ENCODE data around the gene TTC38. TPM values are rescaled to one million over a fixed set of nuclear protein-coding genes. Genes with fewer than 3 reads are reported as not detected.

Gene TTC38
- total RNA-seq, 1 experiment from 2014 or later, result 31.5 TPM

DNA sequence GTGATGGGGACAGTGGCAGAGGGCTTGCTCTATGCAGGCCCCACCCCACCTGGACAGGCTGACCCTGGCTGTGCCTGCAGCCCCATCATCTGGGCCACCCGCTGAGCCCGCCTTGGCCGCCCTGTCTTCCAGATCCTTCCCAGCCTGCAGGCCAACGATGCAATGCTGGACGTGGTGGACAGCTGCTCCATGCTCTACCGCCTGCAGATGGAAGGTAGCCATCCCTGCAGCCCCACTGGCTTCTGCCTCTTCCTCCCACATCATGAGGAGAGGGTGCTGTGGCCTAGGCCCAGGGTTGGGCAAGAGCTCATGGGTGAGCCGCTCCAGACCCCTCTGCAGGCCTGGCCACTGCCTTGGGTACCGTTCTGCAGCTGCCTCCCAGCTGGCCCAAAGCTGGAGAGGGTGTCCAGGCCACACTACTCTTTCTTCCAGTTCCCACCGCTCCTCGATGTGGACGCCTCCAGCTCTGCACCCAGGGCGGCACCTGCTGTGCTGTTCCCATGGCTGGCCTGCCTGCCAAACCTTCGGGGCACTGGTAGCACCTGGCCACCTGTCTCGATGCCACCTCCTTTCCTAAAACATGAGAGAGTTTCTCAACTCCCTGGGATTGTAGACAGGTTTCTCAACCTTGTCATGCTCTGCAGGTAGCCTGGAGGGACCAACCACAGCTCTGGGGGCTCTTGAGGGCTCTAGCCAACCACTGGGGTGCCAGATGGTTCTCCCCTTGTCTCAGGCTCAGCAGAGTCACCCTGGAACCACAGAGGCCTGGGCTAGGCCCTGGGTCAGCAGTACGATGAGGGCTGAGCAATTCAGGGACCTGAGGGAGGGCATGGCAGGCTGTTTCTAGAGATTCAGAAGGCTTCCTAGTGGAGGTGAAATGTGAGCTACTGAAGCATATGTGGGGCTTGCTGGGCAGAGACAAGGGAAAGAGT, 19.4 kb downstream of the TTC38 start:
- H2BK120ac ChIP-seq (ENCODE audit: low read depth, low read length, poor library complexity, severe bottlenecking), result no peak overlapping the region
- peaks cover 11 to 38% (median 30%) of the 10 kb centered on the region in 3 experiments; a peak in 6 of 7 replicates for H3K36me3 Mint-ChIP-seq (ENCODE audit: insufficient read depth in 1 of 3, low read depth in 3 of 3)
- H3K27ac Mint-ChIP-seq, result peak overlapping the region in 1 of 3 experiments; percentile 77; a peak in 1 of 7 replicates

More for the DNA sequence above, 19.4 kb downstream of the TTC38 start:
- Histone ChIP-seq H3K27ac (ENCODE audit: insufficient read length, low read depth, low read length) (no peak overlapping the region), H3K23ac (ENCODE audit: insufficient read length, low read depth, low read length) (no peak overlapping the region), H2BK20ac (ENCODE audit: low read depth, low read length, poor library complexity, severe bottlenecking) (no peak overlapping the region), H3K4me1 (ENCODE audit: insufficient read depth, low read length) (no peaks in the 10 kb centered on the region), H3K9me3 (ENCODE audit: control insufficient read depth, low read depth, low read length) (no peaks in the 10 kb centered on the region), H3K79me1 (ENCODE audit: insufficient read depth, low read depth, low read length, poor library complexity, severe bottlenecking) (no peaks in the 10 kb centered on the region), H3T11ph (ENCODE audit: low read length) (no peak overlapping the region), H3K9ac (ENCODE audit: extremely low read depth, insufficient read length, low read length) (no peak overlapping the region), H3K18ac (ENCODE audit: insufficient read length, low read depth, low read length) (no peak overlapping the region), H4K5ac (ENCODE audit: insufficient read length, low read depth, low read length) (no peak overlapping the region), H2AK5ac (ENCODE audit: insufficient read length, low read length) (no peak overlapping the region), H2BK5ac (ENCODE audit: insufficient read length, low read length) (no peak overlapping the region), H3K56ac (ENCODE audit: insufficient read length, low read depth, low read length) (no peak overlapping the region), H3K79me2 (ENCODE audit: insufficient read depth, low read length) (no peaks in the 10 kb centered on the region), H4K8ac (replicated peaks; ENCODE audit: insufficient read length, low read depth, low read length) (no peak overlapping the region), H4K91ac (ENCODE audit: insufficient read length, low read depth, low read length) (no peak overlapping the region), H2BK12ac (ENCODE audit: insufficient read length, low read depth, low read length) (no peak overlapping the region), H3K14ac (ENCODE audit: insufficient read depth, low read length) (no peak overlapping the region), H4K20me1 (ENCODE audit: control insufficient read depth, insufficient read depth, insufficient read length) (no peaks in the 10 kb centered on the region), H2AFZ (ENCODE audit: low read length) (no peak overlapping the region), H3K4ac (ENCODE audit: low read depth, low read length) (no peak overlapping the region), H2BK15ac (ENCODE audit: low read depth, low read length) (no peak overlapping the region), H3K4me2 (ENCODE audit: insufficient read depth, insufficient read length, low read length) (no peak overlapping the region), H3K27me3 (ENCODE audit: insufficient read depth, low read length) (no peaks in the 10 kb centered on the region), H3K23me2 (ENCODE audit: insufficient read length, low read depth, low read length, poor library complexity, severe bottlenecking) (no peaks in the 10 kb centered on the region)
- no peaks in the 10 kb centered on the region for H3K4me1 Mint-ChIP-seq
- H3K4me3 Mint-ChIP-seq, result no peak overlapping the region
- H3K27me3 Mint-ChIP-seq (ENCODE audit: low read depth), result no peaks in the 10 kb centered on the region; the same call in 1 of the 2 replicates
- H3K9me3 Mint-ChIP-seq, result no peaks in the 10 kb centered on the region
- WGBS (ENCODE audit: extremely low coverage, insufficient read length, low lambda C conversion rate), result no CpG with 5 or more reads among the region's 15 CpGs
- TF ChIP-seq, protein P1, sequence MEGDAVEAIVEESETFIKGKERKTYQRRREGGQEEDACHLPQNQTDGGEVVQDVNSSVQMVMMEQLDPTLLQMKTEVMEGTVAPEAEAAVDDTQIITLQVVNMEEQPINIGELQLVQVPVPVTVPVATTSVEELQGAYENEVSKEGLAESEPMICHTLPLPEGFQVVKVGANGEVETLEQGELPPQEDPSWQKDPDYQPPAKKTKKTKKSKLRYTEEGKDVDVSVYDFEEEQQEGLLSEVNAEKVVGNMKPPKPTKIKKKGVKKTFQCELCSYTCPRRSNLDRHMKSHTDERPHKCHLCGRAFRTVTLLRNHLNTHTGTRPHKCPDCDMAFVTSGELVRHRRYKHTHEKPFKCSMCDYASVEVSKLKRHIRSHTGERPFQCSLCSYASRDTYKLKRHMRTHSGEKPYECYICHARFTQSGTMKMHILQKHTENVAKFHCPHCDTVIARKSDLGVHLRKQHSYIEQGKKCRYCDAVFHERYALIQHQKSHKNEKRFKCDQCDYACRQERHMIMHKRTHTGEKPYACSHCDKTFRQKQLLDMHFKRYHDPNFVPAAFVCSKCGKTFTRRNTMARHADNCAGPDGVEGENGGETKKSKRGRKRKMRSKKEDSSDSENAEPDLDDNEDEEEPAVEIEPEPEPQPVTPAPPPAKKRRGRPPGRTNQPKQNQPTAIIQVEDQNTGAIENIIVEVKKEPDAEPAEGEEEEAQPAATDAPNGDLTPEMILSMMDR (conservative IDR thresholded peaks at IDR 0.05), result no peak
- no peak for DNase-seq

Data from H9 (cell line).